ENCODE measurements around the gene RBFOX1. TPM values are rescaled to one million over a fixed set of nuclear protein-coding genes. Genes with fewer than 3 reads are reported as not detected.

The RBFOX1 gene
- total RNA-seq, 1 donor from 2014 or later = not detected

- Mint-ChIP-seq H3K27me3 (no peaks in the 10 kb centered on the region), H3K27ac (no peak overlapping the region), H3K9me3 (peaks cover 12% of the 10 kb centered on the region), H3K4me1 (no peaks in the 10 kb centered on the region), H3K36me3 (ENCODE audit: low read depth) (no peaks in the 10 kb centered on the region), H3K4me3 (no peak overlapping the region)
- ChIA-PET POLR2A (no interaction called here), CTCF (no interaction called here)
- no peak for TF ChIP-seq CTCF (IDR thresholded peaks at IDR 0.05)
- DNase-seq = no peak
- intact Hi-C loops (cut with micrococcal nuclease) = no loop called here
- no peak for ATAC-seq (ENCODE audit: low read depth)
Measured at GRCh38 chr16:7713244-7713643, 380.6 kb downstream of the RBFOX1 start.

- TF ChIP-seq CTCF (IDR thresholded peaks at IDR 0.05) = no peak
- Mint-ChIP-seq H3K4me3 (no peak overlapping the region), H3K4me1 (no peaks in the 10 kb centered on the region), H3K27me3 (no peaks in the 10 kb centered on the region), H3K36me3 (ENCODE audit: low read depth) (no peaks in the 10 kb centered on the region), H3K9me3 (peaks cover 7% of the 10 kb centered on the region), H3K27ac (no peak overlapping the region)
- intact Hi-C loops (cut with micrococcal nuclease) = no loop called here
- ATAC-seq (ENCODE audit: low read depth) (no peak), DNase-seq (no peak)
- ChIA-PET CTCF (no interaction called here), POLR2A (no interaction called here)
Measured at GRCh38 chr16:7714775-7715174, 382.1 kb downstream of the RBFOX1 start.

GRCh38 chr16:7716660-7717550 is 384.3 kb downstream of the RBFOX1 start:
- Mint-ChIP-seq H3K4me3 (no peak overlapping the region), H3K4me1 (no peaks in the 10 kb centered on the region), H3K36me3 (ENCODE audit: low read depth) (no peaks in the 10 kb centered on the region), H3K27me3 (no peaks in the 10 kb centered on the region), H3K9me3 (peaks cover 6% of the 10 kb centered on the region), H3K27ac (no peak overlapping the region)
- TF ChIP-seq CTCF (IDR thresholded peaks at IDR 0.05) = no peak
- CTCF ChIA-PET = no interaction called here
- ATAC-seq (ENCODE audit: low read depth) (no peak), DNase-seq (no peak)
- intact Hi-C loops (cut with micrococcal nuclease) = no loop called here
- POLR2A ChIA-PET = no interaction called here

- POLR2A ChIA-PET = no interaction called here
- Mint-ChIP-seq H3K9me3 (peaks cover 4% of the 10 kb centered on the region), H3K4me3 (no peak overlapping the region), H3K36me3 (ENCODE audit: low read depth) (no peaks in the 10 kb centered on the region), H3K27me3 (no peaks in the 10 kb centered on the region), H3K4me1 (no peaks in the 10 kb centered on the region), H3K27ac (no peak overlapping the region)
- DNase-seq (no peak), ATAC-seq (ENCODE audit: low read depth) (no peak)
- CTCF ChIA-PET = no interaction called here
- TF ChIP-seq CTCF (IDR thresholded peaks at IDR 0.05) = no peak
- intact Hi-C loops (cut with micrococcal nuclease) = no loop called here
Measured at GRCh38 chr16:7722761-7723160, 390.1 kb downstream of the RBFOX1 start.

GRCh38 chr16:7731141-7731540 is 398.5 kb downstream of the RBFOX1 start:
- POLR2A ChIA-PET = no interaction called here
- Mint-ChIP-seq H3K9me3 (peaks cover 13% of the 10 kb centered on the region), H3K4me3 (no peak overlapping the region), H3K4me1 (no peaks in the 10 kb centered on the region), H3K27ac (no peak overlapping the region), H3K27me3 (no peaks in the 10 kb centered on the region), H3K36me3 (ENCODE audit: low read depth) (no peaks in the 10 kb centered on the region)
- intact Hi-C loops (cut with micrococcal nuclease) = no loop called here
- CTCF ChIA-PET = no interaction called here
- DNase-seq (no peak), ATAC-seq (ENCODE audit: low read depth) (no peak)
- no peak for TF ChIP-seq CTCF (IDR thresholded peaks at IDR 0.05)
